Measurements from ENCODE around the gene TMEM255B.
A peak's percentile ranks its signal among the peaks of the same experiment; 100 is the strongest.

The TMEM255B gene

GRCh38 chr13:113804017-113804702 lies 45.1 kb downstream of the TMEM255B start:
- DNase-seq (ENCODE audit: low read depth) = no peak

DNA sequence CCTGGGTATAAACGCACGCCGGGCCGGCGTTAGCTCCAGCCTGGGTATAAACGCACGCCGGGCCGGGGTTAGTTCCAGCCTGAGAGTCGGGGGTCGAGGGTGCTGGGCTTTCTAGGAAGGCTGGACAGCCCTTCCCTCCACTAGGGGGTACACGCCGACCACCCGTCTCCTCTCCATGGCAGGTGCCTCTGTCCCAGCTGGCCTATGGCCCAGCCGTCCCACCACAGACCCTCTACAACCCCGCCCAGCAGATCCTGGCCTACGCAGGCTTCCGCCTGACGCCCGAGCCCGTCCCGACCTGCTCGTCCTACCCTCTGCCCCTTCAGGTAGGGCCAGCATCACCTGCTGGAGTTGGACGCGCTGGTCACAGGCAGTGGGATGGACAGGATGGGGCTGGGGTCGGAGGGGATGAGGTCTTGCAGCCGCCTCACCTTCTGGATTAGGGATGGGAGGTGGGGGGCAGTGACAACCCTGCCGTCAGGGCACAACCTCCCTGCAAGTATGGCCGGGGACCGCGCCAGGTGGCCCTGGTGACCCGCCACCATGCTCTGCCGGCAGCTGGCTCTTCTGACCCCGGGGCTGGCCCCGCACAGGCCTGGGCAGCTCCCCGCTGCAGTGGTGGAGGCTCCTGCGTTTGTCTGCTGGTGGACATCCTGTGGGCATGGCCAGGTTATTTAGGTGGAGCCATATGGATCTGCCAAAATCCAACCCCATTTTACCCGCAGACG lies 45.8 kb downstream of the TMEM255B start:
- no peak for DNase-seq (ENCODE audit: low read depth)

- DNase-seq (ENCODE audit: low read depth) = no peak
Observed at GRCh38 chr13:113805431-113806103, 46.5 kb downstream of the TMEM255B start.

GRCh38 chr13:113806104-113806471 lies 47.1 kb downstream of the TMEM255B start:
- DNase-seq (ENCODE audit: low read depth) = no peak

DNA sequence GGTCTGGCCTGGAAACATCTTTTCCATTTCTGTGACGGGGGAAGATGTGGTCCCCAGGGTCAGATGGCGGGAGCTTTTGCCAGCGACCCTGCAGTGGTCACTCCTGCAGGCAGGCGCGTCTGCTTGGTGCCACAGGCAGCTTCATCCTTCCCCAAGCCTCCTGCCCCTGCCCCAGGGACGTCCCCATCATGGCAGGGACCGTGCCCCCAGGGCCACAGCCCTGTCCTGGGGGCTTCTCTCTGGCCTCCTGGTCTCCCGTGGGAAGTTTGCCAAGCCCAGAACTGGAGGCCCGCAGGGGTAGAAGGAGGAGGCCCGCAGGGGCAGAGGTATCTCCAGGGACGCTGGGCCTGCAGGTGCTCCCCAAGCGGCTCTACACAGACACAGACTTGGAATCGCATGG lies 47.5 kb downstream of the TMEM255B start:
- no peak for DNase-seq (ENCODE audit: low read depth)

DNA sequence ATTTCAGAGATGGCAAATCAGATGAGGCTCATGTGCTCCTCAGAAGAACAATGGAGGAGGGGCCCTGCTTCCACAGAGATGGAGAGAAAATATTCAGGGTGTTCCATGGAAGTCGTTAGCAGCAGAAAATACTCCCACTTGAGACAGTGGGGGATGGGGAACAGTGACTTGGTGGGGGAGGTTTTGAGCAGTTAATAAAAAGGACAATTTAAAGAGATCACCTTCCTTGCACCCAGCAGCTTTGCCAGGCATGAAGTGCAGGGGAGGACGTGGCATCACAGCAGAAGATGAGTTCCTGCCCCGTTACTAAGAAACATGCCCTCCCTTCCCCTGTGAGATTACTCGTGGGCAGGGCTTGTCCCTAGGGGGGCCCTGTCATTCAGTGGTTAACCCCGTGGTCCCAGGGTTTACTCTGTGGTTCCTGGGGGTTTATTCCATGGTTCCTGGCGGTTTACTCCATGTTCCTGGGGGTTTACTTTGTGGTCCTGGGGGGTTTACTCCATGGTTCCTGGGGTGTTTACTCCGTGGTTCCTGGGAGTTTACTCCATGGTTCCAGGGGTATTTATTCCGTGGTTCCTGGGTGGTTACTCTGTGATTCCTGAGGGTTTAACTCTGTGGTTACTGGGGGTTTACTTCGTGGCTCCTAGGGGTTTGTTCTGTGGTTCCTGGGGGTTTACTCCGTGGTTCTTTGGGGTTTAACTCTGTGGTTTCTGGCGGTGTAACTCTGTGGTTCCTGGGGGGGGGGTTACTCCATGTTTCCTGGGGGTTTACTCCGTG lies 49.2 kb downstream of the TMEM255B start:
- DNase-seq (ENCODE audit: low read depth) = no peak

DNA sequence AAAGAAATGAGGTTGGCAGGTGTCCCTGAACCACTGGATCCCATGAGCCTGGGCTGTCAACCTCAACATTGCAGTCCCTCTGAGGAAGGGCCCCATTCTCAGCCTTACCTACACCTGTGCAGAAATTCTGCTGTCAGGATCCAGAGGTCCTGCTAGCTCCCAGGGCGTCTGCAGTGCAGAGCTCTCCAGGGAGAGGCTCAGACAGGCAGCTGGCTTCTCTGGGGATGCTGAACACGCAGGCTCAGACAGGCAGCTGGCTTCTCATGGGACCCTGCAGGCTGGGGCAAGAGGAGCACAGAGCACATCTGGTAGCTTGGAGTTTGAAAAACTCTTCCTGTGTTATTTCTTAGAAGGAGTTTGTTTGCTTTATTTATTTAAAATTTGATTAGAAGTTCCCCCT lies 50.9 kb downstream of the TMEM255B start:
- no peak for DNase-seq (ENCODE audit: low read depth)

DNA sequence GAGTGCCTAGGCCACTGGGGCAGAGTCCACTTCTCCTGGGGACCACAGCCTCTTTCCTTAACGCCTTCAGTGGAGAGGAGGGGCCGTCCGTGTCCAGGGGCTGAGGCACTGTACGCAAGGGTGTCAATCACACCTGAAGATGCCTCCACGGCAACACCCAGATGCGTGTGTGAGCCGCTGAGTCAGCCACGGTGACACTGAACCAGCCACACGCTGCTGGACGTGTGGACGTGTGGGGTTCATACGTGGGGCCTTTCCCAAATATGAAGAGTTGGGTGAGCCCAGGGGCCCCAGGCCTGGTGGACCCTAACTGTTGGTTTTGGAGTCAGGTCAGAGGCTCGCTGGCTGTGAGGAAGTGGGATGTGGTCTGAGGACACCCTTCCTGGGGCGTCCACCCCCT lies 51.6 kb downstream of the TMEM255B start:
- no peak for DNase-seq (ENCODE audit: low read depth)

DNA sequence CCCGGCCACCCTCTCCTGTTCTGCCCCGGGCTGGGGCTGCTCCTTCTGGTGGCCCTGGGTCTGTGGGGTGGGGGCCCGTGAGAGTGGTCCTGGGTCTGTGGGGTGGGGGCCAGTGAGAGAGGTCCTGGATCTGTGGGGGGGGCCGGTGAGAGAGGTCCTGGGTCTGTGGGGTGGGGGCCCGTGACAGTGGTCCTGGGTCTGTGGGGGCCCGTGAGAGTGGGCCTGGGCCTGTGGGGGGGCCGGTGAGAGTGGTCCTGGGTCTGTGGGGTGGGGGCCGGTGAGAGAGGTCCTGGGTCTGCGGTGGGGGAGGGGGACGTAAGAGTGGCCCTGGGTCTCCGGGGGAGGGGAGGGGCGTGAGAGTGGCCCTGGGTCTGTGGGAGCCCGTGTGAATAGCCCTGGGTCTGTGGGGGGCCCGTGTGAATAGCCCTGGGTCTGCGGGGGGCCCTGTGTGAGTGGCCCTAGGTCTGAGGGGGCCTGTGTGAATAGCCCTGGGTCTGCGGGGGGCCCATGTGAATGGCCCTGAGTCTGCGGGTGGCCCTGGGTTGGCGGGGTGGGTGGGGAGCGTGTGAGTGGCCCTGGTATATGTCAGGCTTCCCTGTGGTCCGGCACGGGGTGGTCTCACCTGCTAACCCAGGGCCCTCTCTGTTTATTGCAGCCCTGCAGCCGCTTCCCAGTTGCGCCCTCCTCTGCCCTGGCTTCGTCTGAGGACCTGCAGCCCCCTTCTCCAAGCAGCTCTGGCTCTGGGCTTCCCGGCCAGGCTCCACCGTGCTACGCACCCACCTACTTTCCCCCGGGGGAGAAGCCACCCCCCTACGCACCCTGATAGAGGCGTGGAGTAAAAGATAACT lies 52.3 kb downstream of the TMEM255B start:
- DNase-seq (ENCODE audit: low read depth) = no peak

DNA sequence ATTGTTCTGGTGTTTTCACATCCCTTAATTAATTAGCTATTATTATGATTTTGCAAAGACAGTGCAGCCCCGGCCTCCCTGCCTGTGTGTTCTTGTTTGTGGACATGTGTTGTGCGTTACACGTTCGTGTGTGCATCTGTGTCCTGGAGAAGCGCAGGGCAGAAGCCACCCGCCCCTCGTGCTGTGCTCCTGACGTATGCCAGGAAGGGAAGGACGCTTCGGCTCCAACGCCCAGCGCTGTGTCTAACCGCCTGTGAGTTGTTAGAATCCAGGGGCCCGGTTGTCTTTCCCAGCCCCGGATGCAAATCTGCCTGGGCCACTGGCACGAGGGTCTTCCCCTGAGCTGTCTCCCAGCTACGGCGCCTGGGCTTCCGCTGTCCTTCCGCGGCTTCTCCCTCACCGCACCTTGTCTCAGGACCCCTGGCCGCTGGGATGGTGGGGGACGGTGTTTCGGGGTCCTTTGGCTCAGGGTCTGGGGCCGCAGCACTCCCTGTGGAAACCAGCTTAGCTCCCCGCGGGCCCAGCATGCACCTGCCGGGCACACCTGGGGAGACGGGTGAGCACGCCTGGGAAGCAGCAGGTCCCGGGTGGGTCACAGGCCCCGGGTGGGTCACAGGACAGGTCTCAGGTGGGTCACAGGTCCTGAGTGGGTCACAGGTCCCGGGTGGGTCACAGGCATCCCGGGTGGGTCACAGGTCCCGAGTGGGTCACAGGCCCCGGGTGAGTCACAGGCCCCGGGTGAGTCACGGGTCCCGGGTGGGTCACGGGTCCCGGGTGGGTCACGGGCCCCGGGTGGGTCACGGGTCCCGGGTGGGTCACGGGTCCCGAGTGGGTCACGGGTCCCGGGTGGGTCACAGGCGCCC lies 53.4 kb downstream of the TMEM255B start:
- DNase-seq (ENCODE audit: low read depth) = no peak

GRCh38 chr13:113813070-113813748 lies 54.2 kb downstream of the TMEM255B start:
- no peak for DNase-seq (ENCODE audit: low read depth)

- no peak for DNase-seq (ENCODE audit: low read depth)
Observed at GRCh38 chr13:113813749-113814434, 54.9 kb downstream of the TMEM255B start.

DNA sequence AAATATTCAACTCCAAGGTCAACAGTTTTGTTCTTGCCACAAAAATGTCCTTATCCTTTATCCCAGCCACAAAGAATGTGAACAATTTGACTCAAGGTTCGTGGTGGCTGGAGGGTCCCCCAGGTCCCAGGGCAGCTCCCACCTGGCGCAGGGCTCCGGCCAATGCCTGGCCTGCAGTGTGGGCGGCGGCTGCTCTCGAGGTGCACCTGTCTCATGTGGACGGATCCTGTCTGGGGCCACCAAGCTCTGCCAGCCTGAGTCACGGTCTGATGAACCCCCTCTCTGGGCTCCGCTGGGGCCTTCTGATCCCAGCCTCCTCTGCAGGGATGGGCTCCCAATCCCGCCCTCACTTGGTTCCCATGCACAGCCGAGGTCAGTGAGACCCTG lies 55.4 kb downstream of the TMEM255B start:
- DNase-seq (ENCODE audit: low read depth) = no peak

- DNase-seq (ENCODE audit: low read depth) = no peak
Observed at GRCh38 chr13:113815151-113816058, 56.4 kb downstream of the TMEM255B start.

DNA sequence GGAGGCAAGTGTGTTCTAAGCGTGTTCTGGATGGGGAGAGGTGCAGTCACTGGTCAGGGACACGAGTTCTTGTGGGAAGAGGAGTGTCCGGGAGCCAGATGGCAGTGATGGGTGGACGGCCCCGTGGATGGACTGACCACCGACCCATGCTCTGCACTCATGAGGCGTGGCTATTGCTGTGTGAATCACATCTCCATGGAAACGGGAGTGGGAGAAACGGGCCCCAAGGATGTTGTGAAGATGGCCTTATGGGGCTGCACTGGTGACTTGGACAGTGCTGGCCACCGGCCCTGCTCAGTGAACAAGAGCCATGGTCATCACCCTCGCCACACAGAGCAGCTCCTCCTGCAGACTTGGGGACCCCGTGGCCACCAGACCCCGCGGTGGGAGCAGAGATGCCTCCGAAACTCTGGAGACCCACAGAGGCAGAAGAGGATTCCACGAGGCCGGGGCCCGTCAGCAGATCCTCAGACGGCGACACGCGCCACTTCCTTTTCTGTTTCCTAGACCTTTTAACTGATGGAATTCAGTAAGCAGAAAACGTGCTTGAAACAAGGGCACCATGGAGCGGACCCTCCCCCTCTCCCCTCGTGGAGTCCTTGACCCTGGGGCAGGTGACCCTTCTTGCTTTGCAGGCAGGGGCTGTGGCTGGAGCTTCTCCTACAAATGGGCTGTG lies 57.4 kb downstream of the TMEM255B start:
- DNase-seq (ENCODE audit: low read depth) = no peak

GRCh38 chr13:113816946-113817859 lies 58.2 kb downstream of the TMEM255B start:
- DNase-seq (ENCODE audit: low read depth) = peak; percentile 69
